K562 (cell line): ENCODE data around the gene GMDS. TPM values are rescaled to one million over a fixed set of nuclear protein-coding genes. Genes with fewer than 3 reads are reported as not detected.

Experiments used
- ATAC-seq: fragments of 200-7000 bp; cut with Tn5 transposase; 3 replicates; pipeline ENCODE4 v1.9.1; 2020; ENCODE audit warnings: moderate library complexity
- BruUV-seq: library from RNA; stranded (reverse); fragments of 400-500 nt; replicated peaks from 2 replicates; lab custom pipeline; 2021; lab: Mats Ljungman, UMichigan
- CTCF ChIA-PET: fragments of 300-600 bp; formaldehyde crosslinking; extraction: SDS; loops from one replicate; lab custom pipeline; 2021; ENCODE audit warnings: low intra/inter-chr PET ratio; lab: Yijun Ruan, JAX
- POLR2A ChIA-PET: fragments of 300-600, 350-650 bp; sonication (Branson Sonifier 250); formaldehyde crosslinking; extraction: SDS; loops from one replicate; lab custom pipeline; 2021; ENCODE audit warnings: antibody characterized with exemption, inconsistent platforms; lab: Yijun Ruan, JAX
- DNase-seq, 4 experiments: peaks; one replicate each; pipeline versions ENCODE4 v3.0.0 to v3.0.0-alpha.2; 2011 to 2018; ENCODE audit warnings: low spot score in 3 of 4, mixed read lengths in 3 of 4; ENCODE audit errors: extremely low read depth in 1 of 4
- FAIRE-seq: peaks from 2 replicates; lab custom pipeline; 2011; peaks lifted over from hg19 to GRCh38; lab: Jason Lieb, UNC
- H2AFZ ChIP-seq: 2 replicates; pipeline ENCODE4 v1.6.0; 2011; ENCODE audit warnings: low read depth, low read length, control low read depth, inconsistent platforms
- H3K27ac ChIP-seq: fragments of 200-600 bp; 3 replicates; pipeline ENCODE4 v1.8.0; 2011; ENCODE audit warnings: low read depth, mild to moderate bottlenecking, control low read depth, inconsistent platforms, low read length, moderate library complexity, mixed read lengths; ENCODE audit errors: extremely low read depth
- H3K27me3 ChIP-seq, 2 experiments: fragments of 300-600 bp in 1 of 2; 2 replicates in 1 of 2; 3 replicates in 1 of 2; pipeline versions ENCODE4 v1.6.0 to v1.8.0; 2011; ENCODE audit warnings: inconsistent platforms in 2 of 2, low read length in 2 of 2, mild to moderate bottlenecking in 1 of 2, mixed read lengths in 1 of 2, moderate library complexity in 1 of 2; ENCODE audit not compliant: control insufficient read depth in 2 of 2, insufficient read depth in 2 of 2
- H3K36me3 ChIP-seq: fragments of 300-600 bp; 3 replicates; pipeline ENCODE4 v1.8.0; 2011; ENCODE audit warnings: mild to moderate bottlenecking, low read length, inconsistent platforms; ENCODE audit not compliant: control insufficient read depth, insufficient read depth
- H3K4me1 ChIP-seq, 2 experiments: fragments of 200-600 bp in 1 of 2; replicated peaks in 1 of 2; 2 replicates in 1 of 2; 3 replicates in 1 of 2; pipeline versions ENCODE4 v1.5.1 to v1.8.0; 2011; ENCODE audit warnings: inconsistent platforms in 2 of 2, low read length in 2 of 2, mild to moderate bottlenecking in 1 of 2, mixed read lengths in 1 of 2, moderate library complexity in 1 of 2; ENCODE audit not compliant: control insufficient read depth in 2 of 2, insufficient read depth in 2 of 2
- H3K4me2 ChIP-seq: 2 replicates; pipeline ENCODE4 v1.6.1; 2011; ENCODE audit warnings: low read length, control low read depth, inconsistent platforms, mixed read lengths; ENCODE audit not compliant: insufficient read depth
- H3K4me3 ChIP-seq: fragments of 200-600 bp; sonication (generic), shearing (Covaris generic); 2 replicates; pipeline ENCODE4 v1.5.1; 2016; ENCODE audit warnings: control low read depth, inconsistent platforms
- H3K79me2 ChIP-seq: fragments of 200-600 bp; 3 replicates; pipeline ENCODE4 v1.8.0; 2011; ENCODE audit warnings: low read length, inconsistent platforms; ENCODE audit not compliant: control insufficient read depth, insufficient read depth
- H3K9ac ChIP-seq, 2 experiments: 2 replicates each; pipeline versions ENCODE4 v1.6.0 to v1.6.1; 2011; ENCODE audit warnings: low read depth in 2 of 2, low read length in 2 of 2, control low read depth in 1 of 2, inconsistent platforms in 1 of 2, mild to moderate bottlenecking in 1 of 2, mixed read lengths in 1 of 2; ENCODE audit not compliant: insufficient read depth in 1 of 2
- H3K9me1 ChIP-seq: one replicate; pipeline ENCODE4 v1.6.0; 2011; ENCODE audit warnings: inconsistent platforms, mild to moderate bottlenecking, low read length, moderate library complexity; ENCODE audit not compliant: control insufficient read depth, insufficient read depth
- H3K9me3 ChIP-seq: replicated peaks from 2 replicates; pipeline ENCODE4 v1.5.1; 2011; ENCODE audit warnings: low read depth, low read length, inconsistent platforms; ENCODE audit not compliant: control insufficient read depth, insufficient read depth
- H4K20me1 ChIP-seq: replicated peaks from 2 replicates; pipeline ENCODE4 v1.6.1; 2011; ENCODE audit warnings: low read length, inconsistent platforms, mixed read lengths; ENCODE audit not compliant: control insufficient read depth, insufficient read depth
- HMG20B ChIP-seq: fragments of 250-450 bp; sonication (Bioruptor Pico); IDR thresholded peaks from 2 replicates; pipeline ENCODE4 v1.5.0; 2021; ENCODE audit warnings: mild to moderate bottlenecking
- JUND ChIP-seq, 2 experiments: IDR thresholded peaks; 2 replicates in 1 of 2; 3 replicates in 1 of 2; pipeline ENCODE4 v1.6.1; 2011; ENCODE audit warnings: borderline replicate concordance in 2 of 2, low read depth in 2 of 2, low read length in 2 of 2, improper control_type of control experiment in 1 of 2, missing biosample characterization in 1 of 2, missing genetic modification characterization in 1 of 2, missing genetic modification reagents in 1 of 2
- MBD2 ChIP-seq: sonication (generic); IDR thresholded peaks from 2 replicates; pipeline ENCODE4 v1.6.1; 2016; ENCODE audit warnings: low read depth, borderline replicate concordance
- U2AF2 ChIP-seq: fragments of 200-400 bp; formaldehyde crosslinking; optimal IDR thresholded peaks from 2 replicates; pipeline ENCODE3; 2017; ENCODE audit warnings: low read depth, mild to moderate bottlenecking, low read length
- ZNF263 ChIP-seq: sonication (generic); formaldehyde crosslinking; IDR thresholded peaks from 2 replicates; pipeline ENCODE4 v1.8.0; 2022; ENCODE audit warnings: mild to moderate bottlenecking, missing genetic modification reagents, borderline replicate concordance
- ZNF282 ChIP-seq: sonication (generic); formaldehyde crosslinking; IDR thresholded peaks from 2 replicates; pipeline ENCODE4 v1.8.1; 2023; ENCODE audit warnings: missing genetic modification reagents
- ZNF436 ChIP-seq: fragments of 250-450, 450-650 bp; sonication (Bioruptor Pico); formaldehyde crosslinking; IDR thresholded peaks from 2 replicates; pipeline ENCODE4 v1.7.0; 2020; ENCODE audit warnings: mild to moderate bottlenecking
- WGBS: fragments of 100-300 bp; shearing (Covaris generic); methylation state at CpG from one replicate; pipeline ENCODE4 v1.1.6; 2016; ENCODE audit warnings: low coverage, mixed read lengths; ENCODE audit not compliant: insufficient coverage; ENCODE audit errors: missing lambda C conversion rate; 5-methylcytosine and 5-hydroxymethylcytosine counted together
- in situ Hi-C: fragments of 300-500 bp; cut with MboI; formaldehyde crosslinking; loops from 4 replicates; pipeline ENCODE4 v1.15.0; 2018; ENCODE audit warnings: inconsistent platforms, mixed read lengths
- intact Hi-C: fragments of 100-400 bp; cut with micrococcal nuclease; formaldehyde crosslinking; loops from 2 replicates; pipeline ENCODE4 v1.14.2; 2022
- polyA plus RNA-seq, 8 experiments: library from polyadenylated mRNA; depleted of rRNA in 4 of 8; stranded (reverse) in 5 of 8; unstranded in 3 of 8; fragments of >200 nt; fragmentation: Nextera tagmentation in 2 of 8; fragmentation: Illumina TruSeq in 1 of 8; extraction: Ambion mirVana in 2 of 8; extraction: Trizol in 1 of 8; gene quantifications; 2 replicates each; pipeline versions ENCODE4 v1.2.1 to v1.2.3, GENCODE V29; 2011 to 2014; ENCODE audit warnings: inconsistent platforms in 1 of 8, missing spikeins in 1 of 8
- total RNA-seq, 7 experiments: library from RNA; depleted of rRNA in 6 of 7; stranded (reverse); fragments of >200 nt in 6 of 7; fragmentation: Illumina TruSeq in 2 of 7; extraction: Trizol in 2 of 7; gene quantifications; 2 replicates each; pipeline versions ENCODE4 v1.2.1 to v1.2.3, GENCODE V29; 2011 to 2021; ENCODE audit warnings: low replicate concordance in 1 of 7
- TF ChIP-seq, protein P1 (sequence below): fragments of 250-450 bp; sonication (Bioruptor Pico); IDR thresholded peaks from 2 replicates; pipeline ENCODE4 v1.5.0; 2022; ENCODE audit warnings: mild to moderate bottlenecking

The GMDS gene
- total and polyA plus RNA-seq, 9 of the 15 experiments (the other 6 are each of a cell fraction or from before 2014, with no cell fraction given): 0.48 to 31.8 (median 13.4) TPM

DNA sequence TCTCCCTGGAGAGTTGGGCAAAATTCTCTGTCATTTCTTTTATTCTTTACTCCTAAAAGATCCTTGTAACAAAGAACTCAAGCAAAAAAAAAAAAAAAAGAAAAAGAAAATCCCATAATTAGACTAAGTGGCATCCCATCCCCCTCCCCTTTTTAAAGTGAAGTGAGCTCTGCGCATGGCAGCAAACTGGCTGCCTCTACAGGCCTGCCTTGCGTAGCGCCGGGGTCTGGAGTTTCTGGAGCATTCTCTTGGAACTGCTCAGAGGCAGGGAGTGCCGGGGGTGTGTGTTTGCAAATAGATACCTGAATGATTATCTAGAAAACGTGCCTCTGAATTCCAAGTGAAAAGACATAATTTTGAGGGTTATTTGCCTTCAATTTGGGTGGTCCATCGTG is 587.6 kb downstream of the GMDS start (continued):
- TF ChIP-seq JUND (IDR thresholded peaks at IDR 0.05; ENCODE audit: borderline replicate concordance, low read depth, low read length) (no peak), JUND (tag; IDR thresholded peaks at IDR 0.05; ENCODE audit: borderline replicate concordance, low read depth, low read length) (no peak), ZNF282 (CRISPR knock-in tag) (no peak), HMG20B (CRISPR knock-in tag) (no peak)
- TF ChIP-seq, all 486 proteins: peak for 0

DNA sequence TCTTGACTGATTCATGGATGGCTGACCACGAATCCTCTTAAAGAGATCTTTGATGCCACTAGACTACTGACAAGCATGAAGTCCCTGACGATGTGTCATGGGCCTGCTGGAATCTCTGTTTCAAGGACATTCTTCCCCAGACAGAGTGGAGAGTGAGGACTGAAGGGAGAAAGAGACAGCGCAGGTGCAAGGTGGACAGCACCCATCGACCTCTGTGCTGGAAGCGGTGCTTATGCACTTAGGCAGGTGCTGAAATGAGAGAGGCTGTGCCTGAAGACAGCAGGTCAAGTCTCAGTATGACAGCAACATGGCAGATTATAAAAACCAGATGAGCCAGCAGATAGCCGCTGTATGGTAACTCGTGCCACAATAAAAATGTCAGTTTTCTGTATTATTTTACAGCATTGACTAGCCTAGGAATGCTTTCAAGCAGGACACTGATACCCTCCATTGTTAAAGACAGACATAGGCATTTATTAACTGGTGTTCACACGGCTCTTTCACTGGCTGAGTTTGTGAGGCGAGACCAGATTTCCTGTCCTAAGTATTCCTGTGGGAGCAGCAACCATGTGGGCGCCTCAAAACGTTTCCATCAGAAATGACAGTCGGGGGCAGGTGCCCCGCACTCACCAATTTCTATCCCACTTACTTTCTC is 588.2 kb downstream of the GMDS start:
- Histone ChIP-seq H3K27ac (no peak overlapping the region), H3K9me1 (no peaks in the 10 kb centered on the region), H3K79me2 (no peaks in the 10 kb centered on the region), H3K4me3 (no peak overlapping the region), H3K4me2 (no peak overlapping the region), H3K27me3 (peaks cover 22 to 60% of the 10 kb centered on the region in 2 experiments), H2AFZ (no peak overlapping the region), H3K36me3 (no peaks in the 10 kb centered on the region), H3K4me1 (no peaks in the 10 kb centered on the region), H4K20me1 (peaks cover 9% of the 10 kb centered on the region), H3K9me3 (no peaks in the 10 kb centered on the region), H3K9ac (no peak overlapping the region)
- intact Hi-C loops (no loop called here), in situ Hi-C loops (no loop called here)
- FAIRE-seq: no peak
- CTCF ChIA-PET: no interaction called here
- TF ChIP-seq, protein P1, sequence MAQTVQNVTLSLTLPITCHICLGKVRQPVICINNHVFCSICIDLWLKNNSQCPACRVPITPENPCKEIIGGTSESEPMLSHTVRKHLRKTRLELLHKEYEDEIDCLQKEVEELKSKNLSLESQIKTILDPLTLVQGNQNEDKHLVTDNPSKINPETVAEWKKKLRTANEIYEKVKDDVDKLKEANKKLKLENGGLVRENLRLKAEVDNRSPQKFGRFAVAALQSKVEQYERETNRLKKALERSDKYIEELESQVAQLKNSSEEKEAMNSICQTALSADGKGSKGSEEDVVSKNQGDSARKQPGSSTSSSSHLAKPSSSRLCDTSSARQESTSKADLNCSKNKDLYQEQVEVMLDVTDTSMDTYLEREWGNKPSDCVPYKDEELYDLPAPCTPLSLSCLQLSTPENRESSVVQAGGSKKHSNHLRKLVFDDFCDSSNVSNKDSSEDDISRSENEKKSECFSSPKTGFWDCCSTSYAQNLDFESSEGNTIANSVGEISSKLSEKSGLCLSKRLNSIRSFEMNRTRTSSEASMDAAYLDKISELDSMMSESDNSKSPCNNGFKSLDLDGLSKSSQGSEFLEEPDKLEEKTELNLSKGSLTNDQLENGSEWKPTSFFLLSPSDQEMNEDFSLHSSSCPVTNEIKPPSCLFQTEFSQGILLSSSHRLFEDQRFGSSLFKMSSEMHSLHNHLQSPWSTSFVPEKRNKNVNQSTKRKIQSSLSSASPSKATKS (CRISPR knock-in tag): no peak
- TF ChIP-seq MBD2 (no peak), ZNF263 (CRISPR knock-in tag) (no peak), ZNF436 (CRISPR knock-in tag) (no peak), U2AF2 (no peak)
- 7% methylated on average over 13 of the region's 13 CpGs for WGBS
- no TSS peak for BruUV-seq
- ATAC-seq: no peak
- POLR2A ChIA-PET: no interaction called here
- no peak for DNase-seq
